ENCODE measurements around the gene GRIN3A. TPM values are rescaled to one million over a fixed set of nuclear protein-coding genes. Genes with fewer than 3 reads are reported as not detected.
A peak's percentile ranks its signal among the peaks of the same experiment; 100 is the strongest.

The GRIN3A gene
- total and polyA plus RNA-seq, 2 of the 4 experiments (the other 2 are of a cell fraction): not detected

DNA sequence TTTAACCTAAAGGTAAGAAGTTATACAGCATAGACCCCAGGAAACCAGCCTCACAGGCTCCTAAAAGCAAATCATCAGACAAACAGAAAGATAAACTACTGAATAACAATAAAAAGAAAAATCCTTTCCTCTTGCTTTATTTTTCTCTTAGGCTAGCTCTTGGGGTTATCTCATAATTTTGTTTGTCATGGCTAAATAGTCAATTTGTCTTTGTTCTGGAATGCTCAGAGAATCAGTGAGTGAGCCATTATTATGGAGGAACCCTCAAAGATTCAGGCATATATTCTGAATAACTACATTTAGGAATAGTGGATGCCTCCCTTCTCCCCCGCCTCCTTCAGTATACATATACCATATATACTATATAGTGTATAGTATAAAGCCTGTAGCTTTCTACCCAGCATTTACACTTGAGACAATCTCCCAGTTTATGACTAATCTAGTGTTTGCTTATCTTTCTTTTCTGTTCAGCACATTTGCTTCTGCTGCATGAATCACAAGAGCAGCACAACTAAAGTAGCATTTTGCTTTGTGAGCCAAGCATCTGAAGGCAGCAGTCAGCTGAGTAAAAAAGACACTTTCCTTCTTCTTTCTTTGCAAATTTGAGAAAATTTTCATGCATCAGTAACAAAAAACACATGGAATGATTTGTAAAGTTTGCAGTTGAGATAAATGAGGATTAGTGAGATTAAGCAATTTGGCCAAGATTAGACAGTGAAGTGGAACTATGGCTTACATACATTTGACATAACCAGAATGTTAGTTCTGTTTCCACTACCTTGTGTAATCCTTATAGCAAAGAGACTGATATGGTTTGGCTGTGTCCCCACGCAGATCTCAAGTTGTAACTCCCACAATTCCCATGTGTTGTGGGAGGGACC, 98.4 kb downstream of the GRIN3A start:
- Histone ChIP-seq H2AFZ (replicated peaks; ENCODE audit: low read length, poor library complexity) (no peak overlapping the region), H3K79me1 (ENCODE audit: low read depth in 1 of 2, low read length in 2 of 2) (no peaks in the 10 kb centered on the region), H3K9me1 (ENCODE audit: insufficient read depth, low read length) (no peaks in the 10 kb centered on the region), H3K23ac (ENCODE audit: low read depth, low read length) (no peak overlapping the region), H4K8ac (ENCODE audit: low read depth in 2 of 2, low read length in 2 of 2) (no peak overlapping the region), H3K14ac (replicated peaks; ENCODE audit: low read depth, low read length) (no peak overlapping the region), H3K4me3 (ENCODE audit: insufficient read depth, low read depth, low read length) (no peak overlapping the region), H3K9ac (ENCODE audit: low read depth, low read length) (no peak overlapping the region), H2BK15ac (ENCODE audit: low read depth, low read length) (no peak overlapping the region), H4K91ac (ENCODE audit: insufficient read depth, low read depth, low read length) (no peak overlapping the region), H2AK5ac (ENCODE audit: low read depth, low read length) (no peak overlapping the region), H3K4me1 (ENCODE audit: control insufficient read depth, insufficient read depth, low read length) (no peaks in the 10 kb centered on the region), H2BK20ac (ENCODE audit: low read depth, low read length) (no peak overlapping the region), H2BK5ac (ENCODE audit: low read depth, low read length, poor library complexity, severe bottlenecking) (no peak overlapping the region), H3K4me2 (ENCODE audit: low read depth, low read length) (no peak overlapping the region), H3K36me3 (ENCODE audit: control insufficient read depth, insufficient read depth, low read length) (no peaks in the 10 kb centered on the region), H4K5ac (ENCODE audit: low read depth, low read length) (no peak overlapping the region), H3K9me3 (ENCODE audit: control insufficient read depth, insufficient read depth, low read length) (0 out of 2 replicates have a peak, but pooled peaks cover 2% of the 10 kb centered on the region), H3K56ac (ENCODE audit: extremely low read depth, insufficient read depth, low read length) (no peak overlapping the region), H2BK120ac (ENCODE audit: low read depth, low read length) (no peak overlapping the region), H3K27ac (ENCODE audit: insufficient read depth, low read length) (no peak overlapping the region), H3K4ac (ENCODE audit: low read depth, low read length) (no peak overlapping the region), H3K18ac (ENCODE audit: low read depth, low read length) (no peak overlapping the region), H2AK9ac (replicated peaks; ENCODE audit: low read depth, low read length, poor library complexity) (no peak overlapping the region), H3K27me3 (ENCODE audit: control insufficient read depth, insufficient read depth, low read length) (no peaks in the 10 kb centered on the region), H4K20me1 (ENCODE audit: insufficient read depth, low read length) (no peaks in the 10 kb centered on the region)
- no CpG with 5 or more reads among the region's 2 CpGs for WGBS, 2 experiments (ENCODE audit: extremely low coverage in 2 of 2, insufficient read length in 1 of 2)
- TF ChIP-seq CHD1 (IDR thresholded peaks at IDR 0.05; ENCODE audit: low read depth, low read length) (no peak), BHLHE40 (IDR thresholded peaks at IDR 0.05; ENCODE audit: low read depth, low read length) (no peak), RCOR1 (IDR thresholded peaks at IDR 0.05; ENCODE audit: insufficient replicate concordance, low read length) (no peak), MAZ (IDR thresholded peaks at IDR 0.05; ENCODE audit: borderline replicate concordance, low read depth, low read length) (no peak), MAFK (IDR thresholded peaks at IDR 0.05; ENCODE audit: low read depth, low read length) (no peak), SMC3 (IDR thresholded peaks at IDR 0.05; ENCODE audit: low read depth, low read length) (no peak), RAD21 (IDR thresholded peaks at IDR 0.05; ENCODE audit: low read length) (no peak), FOS (IDR thresholded peaks at IDR 0.05; ENCODE audit: low read depth, low read length) (no peak), MXI1 (IDR thresholded peaks at IDR 0.05; ENCODE audit: borderline replicate concordance, low read depth, low read length) (no peak), CEBPB (IDR thresholded peaks at IDR 0.05; ENCODE audit: low read depth, low read length) (no peak)
- TF ChIP-seq, protein P1, sequence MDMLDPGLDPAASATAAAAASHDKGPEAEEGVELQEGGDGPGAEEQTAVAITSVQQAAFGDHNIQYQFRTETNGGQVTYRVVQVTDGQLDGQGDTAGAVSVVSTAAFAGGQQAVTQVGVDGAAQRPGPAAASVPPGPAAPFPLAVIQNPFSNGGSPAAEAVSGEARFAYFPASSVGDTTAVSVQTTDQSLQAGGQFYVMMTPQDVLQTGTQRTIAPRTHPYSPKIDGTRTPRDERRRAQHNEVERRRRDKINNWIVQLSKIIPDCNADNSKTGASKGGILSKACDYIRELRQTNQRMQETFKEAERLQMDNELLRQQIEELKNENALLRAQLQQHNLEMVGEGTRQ (IDR thresholded peaks at IDR 0.05; ENCODE audit: low read depth, low read length): no peak
- TF ChIP-seq, protein P2, sequence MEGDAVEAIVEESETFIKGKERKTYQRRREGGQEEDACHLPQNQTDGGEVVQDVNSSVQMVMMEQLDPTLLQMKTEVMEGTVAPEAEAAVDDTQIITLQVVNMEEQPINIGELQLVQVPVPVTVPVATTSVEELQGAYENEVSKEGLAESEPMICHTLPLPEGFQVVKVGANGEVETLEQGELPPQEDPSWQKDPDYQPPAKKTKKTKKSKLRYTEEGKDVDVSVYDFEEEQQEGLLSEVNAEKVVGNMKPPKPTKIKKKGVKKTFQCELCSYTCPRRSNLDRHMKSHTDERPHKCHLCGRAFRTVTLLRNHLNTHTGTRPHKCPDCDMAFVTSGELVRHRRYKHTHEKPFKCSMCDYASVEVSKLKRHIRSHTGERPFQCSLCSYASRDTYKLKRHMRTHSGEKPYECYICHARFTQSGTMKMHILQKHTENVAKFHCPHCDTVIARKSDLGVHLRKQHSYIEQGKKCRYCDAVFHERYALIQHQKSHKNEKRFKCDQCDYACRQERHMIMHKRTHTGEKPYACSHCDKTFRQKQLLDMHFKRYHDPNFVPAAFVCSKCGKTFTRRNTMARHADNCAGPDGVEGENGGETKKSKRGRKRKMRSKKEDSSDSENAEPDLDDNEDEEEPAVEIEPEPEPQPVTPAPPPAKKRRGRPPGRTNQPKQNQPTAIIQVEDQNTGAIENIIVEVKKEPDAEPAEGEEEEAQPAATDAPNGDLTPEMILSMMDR (conservative IDR thresholded peaks at IDR 0.05; ENCODE audit: low read depth, low read length): no peak
- TF ChIP-seq, protein P3, sequence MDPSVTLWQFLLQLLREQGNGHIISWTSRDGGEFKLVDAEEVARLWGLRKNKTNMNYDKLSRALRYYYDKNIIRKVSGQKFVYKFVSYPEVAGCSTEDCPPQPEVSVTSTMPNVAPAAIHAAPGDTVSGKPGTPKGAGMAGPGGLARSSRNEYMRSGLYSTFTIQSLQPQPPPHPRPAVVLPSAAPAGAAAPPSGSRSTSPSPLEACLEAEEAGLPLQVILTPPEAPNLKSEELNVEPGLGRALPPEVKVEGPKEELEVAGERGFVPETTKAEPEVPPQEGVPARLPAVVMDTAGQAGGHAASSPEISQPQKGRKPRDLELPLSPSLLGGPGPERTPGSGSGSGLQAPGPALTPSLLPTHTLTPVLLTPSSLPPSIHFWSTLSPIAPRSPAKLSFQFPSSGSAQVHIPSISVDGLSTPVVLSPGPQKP (IDR thresholded peaks at IDR 0.05; ENCODE audit: borderline replicate concordance, low read depth, low read length): no peak
- dilution Hi-C loops (cut with HindIII; ENCODE audit: low sequenced_read_pairs, unreplicated experiment) (no loop called here), intact Hi-C loops (cut with micrococcal nuclease) (no loop called here), in situ Hi-C loops (cut with MboI; ENCODE audit: low sequenced_read_pairs) (no loop called here)
- POLR2A ChIA-PET (ENCODE audit: unreplicated experiment): no interaction called here
- CTCF ChIA-PET: interaction anchor here (0.6 kb wide), 1 partner anchor 1244 kb away, joined by 3 read pairs; no protein-coding TSS in a partner anchor
- DNase-seq (peak; percentile 0), ATAC-seq (ENCODE audit: low read depth) (no peak)
- BruUV-seq (replicated peaks): no TSS peak
